Endothelial cell of umbilical vein (primary cell): ENCODE results near the gene KRT15. TPM values are rescaled to one million over a fixed set of nuclear protein-coding genes. Genes with fewer than 3 reads are reported as not detected.

ENCODE experiments used
- BruUV-seq: library from RNA; stranded (reverse); fragments of 400-500 nt; replicated peaks from 2 replicates; lab custom pipeline; 2021; lab: Mats Ljungman, UMichigan
- CTCF ChIA-PET: fragments of 300-600, 350-600 bp; sonication (Branson Sonifier 250); formaldehyde crosslinking; loops from one replicate; lab custom pipeline; 2021; ENCODE audit warnings: antibody characterized with exemption, inconsistent platforms; lab: Charles Lee
- POLR2A ChIA-PET: fragments of 300-600, 350-600 bp; sonication (Branson Sonifier 250); formaldehyde crosslinking; loops from one replicate; lab custom pipeline; 2021; ENCODE audit warnings: antibody characterized with exemption, inconsistent platforms; lab: Charles Lee
- DNase-seq: peaks from one replicate; pipeline ENCODE4 v3.0.0-alpha.2; 2011; ENCODE audit warnings: low read depth, low spot score
- FAIRE-seq: peaks from 2 replicates; lab custom pipeline; 2011; peaks lifted over from hg19 to GRCh38; lab: Jason Lieb, UNC
- H2AFZ ChIP-seq: 2 replicates; pipeline ENCODE4 v1.6.0; 2012; ENCODE audit warnings: low read depth, low read length, control low read depth, inconsistent platforms
- H3K27ac ChIP-seq: 2 replicates; pipeline ENCODE4 v1.5.1; 2011; ENCODE audit warnings: low read depth, mild to moderate bottlenecking, control low read depth, low read length, moderate library complexity; ENCODE audit not compliant: insufficient read depth
- H3K27me3 ChIP-seq, 2 experiments: 2 replicates each; pipeline versions ENCODE4 v1.6.0 to v1.6.1; 2011; ENCODE audit warnings: low read length in 2 of 2, mixed read lengths in 1 of 2; ENCODE audit not compliant: control insufficient read depth in 2 of 2, insufficient read depth in 2 of 2
- H3K36me3 ChIP-seq, 2 experiments: 2 replicates in 1 of 2; 3 replicates in 1 of 2; pipeline ENCODE4 v1.5.1; 2011; ENCODE audit warnings: low read length in 2 of 2, mild to moderate bottlenecking in 1 of 2, moderate library complexity in 1 of 2; ENCODE audit not compliant: control insufficient read depth in 2 of 2, insufficient read depth in 2 of 2; ENCODE audit errors: extremely low read depth in 1 of 2
- H3K4me1 ChIP-seq: 3 replicates; pipeline ENCODE4 v1.5.1; 2011; ENCODE audit warnings: mild to moderate bottlenecking, low read length; ENCODE audit not compliant: control insufficient read depth, insufficient read depth; ENCODE audit errors: extremely low read depth
- H3K4me2 ChIP-seq: 2 replicates; pipeline ENCODE4 v1.6.1; 2011; ENCODE audit warnings: low read length, control low read depth, mixed read lengths; ENCODE audit not compliant: insufficient read depth
- H3K4me3 ChIP-seq, 3 experiments: fragments of 200-600 bp in 1 of 3; sonication (generic), shearing (Covaris generic) in 1 of 3; replicated peaks in 1 of 3; 2 replicates each; pipeline ENCODE4 v1.5.1; 2011 to 2016; ENCODE audit warnings: control low read depth in 3 of 3, low read length in 3 of 3, mild to moderate bottlenecking in 2 of 3, inconsistent platforms in 1 of 3, low read depth in 1 of 3, moderate library complexity in 1 of 3; ENCODE audit not compliant: insufficient read depth in 1 of 3
- H3K79me2 ChIP-seq: 2 replicates; pipeline ENCODE4 v1.6.0; 2012; ENCODE audit warnings: low read length, inconsistent platforms; ENCODE audit not compliant: control insufficient read depth, insufficient read depth
- H3K9ac ChIP-seq: replicated peaks from 2 replicates; pipeline ENCODE3; 2011; ENCODE audit warnings: low read length, control low read depth; ENCODE audit not compliant: insufficient read depth; ENCODE audit errors: extremely low read depth
- H3K9me1 ChIP-seq: replicated peaks from 3 replicates; pipeline ENCODE4 v1.6.0; 2011; ENCODE audit warnings: mild to moderate bottlenecking, low read length; ENCODE audit not compliant: control insufficient read depth, insufficient read depth; ENCODE audit errors: extremely low read depth
- H3K9me3 ChIP-seq: replicated peaks from 2 replicates; pipeline ENCODE4 v1.5.1; 2012; ENCODE audit warnings: low read length, inconsistent platforms; ENCODE audit not compliant: control insufficient read depth, insufficient read depth
- H4K20me1 ChIP-seq: replicated peaks from 2 replicates; pipeline ENCODE3; 2011; ENCODE audit warnings: mild to moderate bottlenecking, low read length; ENCODE audit not compliant: control insufficient read depth, insufficient read depth; ENCODE audit errors: extremely low read depth
- CTCF ChIP-seq, 2 donors: IDR thresholded peaks; 1 replicate in 1 of 2; 2 replicates in 1 of 2; pipeline ENCODE4 v1.5.1; 2011; ENCODE audit warnings: low read length in 2 of 2, mild to moderate bottlenecking in 2 of 2, moderate library complexity in 2 of 2, control low read depth in 1 of 2, inconsistent platforms in 1 of 2, low read depth in 1 of 2; ENCODE audit not compliant: insufficient read depth in 1 of 2; ENCODE audit errors: extremely low read depth in 1 of 2
- EZH2 ChIP-seq: IDR thresholded peaks from 2 replicates; pipeline ENCODE4 v1.6.1; 2012; ENCODE audit warnings: borderline replicate concordance, low read depth, mild to moderate bottlenecking, moderate library complexity, low read length, inconsistent platforms; ENCODE audit not compliant: severe bottlenecking
- FOS ChIP-seq: IDR thresholded peaks from 2 replicates; pipeline ENCODE4 v1.6.1; 2011; ENCODE audit warnings: mild to moderate bottlenecking, low read length, moderate library complexity, borderline replicate concordance; ENCODE audit not compliant: insufficient read depth
- GATA2 ChIP-seq: IDR thresholded peaks from 2 replicates; pipeline ENCODE4 v1.7.0; 2011; ENCODE audit warnings: low read depth, mild to moderate bottlenecking, moderate library complexity, mixed read lengths, low read length; ENCODE audit not compliant: insufficient read length, insufficient read depth
- JUN ChIP-seq: IDR thresholded peaks from 2 replicates; pipeline ENCODE4 v1.6.1; 2011; ENCODE audit warnings: borderline replicate concordance, low read depth; ENCODE audit not compliant: insufficient read length, insufficient read depth
- MYC ChIP-seq: IDR thresholded peaks from one replicate; pipeline ENCODE4 v1.6.1; 2011; ENCODE audit warnings: mild to moderate bottlenecking, low read depth, low read length
- POLR2A ChIP-seq: IDR thresholded peaks from 2 replicates; pipeline ENCODE4 v1.6.1; 2012; ENCODE audit warnings: low read depth, mild to moderate bottlenecking, control low read depth, low read length
- POLR2AphosphoS5 ChIP-seq: IDR thresholded peaks from 2 replicates; pipeline ENCODE4 v1.6.1; 2012; ENCODE audit warnings: low read depth, mild to moderate bottlenecking, control low read depth, low read length, moderate library complexity; ENCODE audit not compliant: insufficient read depth
- dilution Hi-C: fragments of 300-500 bp; cut with MboI; formaldehyde crosslinking; loops from one replicate; pipeline ENCODE4 v1.15.0; 2019; ENCODE audit warnings: low sequenced_read_pairs; ENCODE audit not compliant: extremely low pct_ligation_motif_present
- intact Hi-C: fragments of 100-400 bp; cut with micrococcal nuclease; formaldehyde crosslinking; loops from one replicate; pipeline ENCODE4 v1.10.0; 2022
- polyA plus RNA-seq, 4 experiments: library from polyadenylated mRNA; depleted of rRNA in 3 of 4; stranded (reverse) in 3 of 4; unstranded in 1 of 4; fragments of >200 nt; gene quantifications; 2 replicates each; pipeline versions ENCODE4 v1.2.1 to v1.2.3, GENCODE V29; 2011 to 2012; ENCODE audit warnings: missing spikeins in 1 of 4
- total RNA-seq: library from RNA; stranded (reverse); gene quantifications from 2 replicates; pipeline ENCODE4 v1.2.3, GENCODE V29; 2021
- TF ChIP-seq, protein P1 (sequence below): IDR thresholded peaks from 2 replicates; pipeline ENCODE4 v1.6.1; 2011; ENCODE audit not compliant: insufficient read depth, insufficient read length

KRT15 gene
- total and polyA plus RNA-seq, 2 donors (not counting 3 experiments of a cell fraction or from before 2014, with no cell fraction given), result 0.68 to 2.8 TPM

DNA sequence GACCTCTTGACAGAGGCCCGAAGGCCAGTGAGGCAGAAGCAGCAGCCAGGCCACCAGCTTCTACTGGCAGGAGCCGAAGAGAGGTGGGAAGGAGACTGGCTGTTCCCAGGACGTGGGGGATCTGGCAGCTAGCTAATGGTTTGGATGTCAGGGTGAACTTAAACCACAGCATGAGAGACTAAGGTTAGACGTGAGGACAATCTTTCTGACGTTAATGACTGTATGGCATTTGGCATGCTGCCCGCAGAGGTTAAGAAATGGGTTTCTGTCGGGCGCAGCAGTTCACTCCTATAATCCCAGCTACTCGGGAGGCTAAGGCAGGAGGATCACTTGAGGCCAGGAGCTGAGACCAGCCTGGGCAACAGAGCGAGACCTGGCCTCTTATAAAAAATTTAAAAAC lies 7.0 kb downstream of the KRT15 start:
- DNase-seq (no peak), FAIRE-seq (no peak)
- Histone ChIP-seq H3K4me1 (no peaks in the 10 kb centered on the region), H3K4me3 (no peak overlapping the region), H3K9ac (no peak overlapping the region), H3K9me1 (no peaks in the 10 kb centered on the region), H3K27ac (no peak overlapping the region), H3K4me2 (no peak overlapping the region), H3K9me3 (no peaks in the 10 kb centered on the region), H4K20me1 (no peaks in the 10 kb centered on the region), H3K36me3 (no peaks in the 10 kb centered on the region), H2AFZ (no peak overlapping the region), H3K79me2 (no peaks in the 10 kb centered on the region), H3K27me3 (no peaks in the 10 kb centered on the region)
- no TSS peak for BruUV-seq
- ChIA-PET CTCF (interaction anchor here (1.0 to 1.4 kb wide), 4 partner anchors 8 to 151 kb away, joined by 3 to 5 read pairs (median 4); no protein-coding TSS in a partner anchor), POLR2A (no interaction called here)
- intact Hi-C loops, result no loop called here
- dilution Hi-C loops, result no loop called here
- TF ChIP-seq CTCF (IDR thresholded peaks at IDR 0.05; ENCODE audit: extremely low read depth in 1 of 2, insufficient read depth in 1 of 2, low read depth in 1 of 2, low read length in 2 of 2), result no peak
- TF ChIP-seq, protein P1, sequence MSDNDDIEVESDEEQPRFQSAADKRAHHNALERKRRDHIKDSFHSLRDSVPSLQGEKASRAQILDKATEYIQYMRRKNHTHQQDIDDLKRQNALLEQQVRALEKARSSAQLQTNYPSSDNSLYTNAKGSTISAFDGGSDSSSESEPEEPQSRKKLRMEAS, result no peak
- TF ChIP-seq EZH2, result no peak
- no peak for TF ChIP-seq FOS
- TF ChIP-seq MYC, result no peak
- no peak for TF ChIP-seq POLR2AphosphoS5
- TF ChIP-seq POLR2A, result no peak
- no peak for TF ChIP-seq JUN
- no peak for TF ChIP-seq GATA2
